ENCODE data around the gene THAP4.
"Not testable (repeated sequence)": the region's sequence is repeated elsewhere in the genome, so short reads cannot be mapped to it uniquely, and the experiment has no call there.

THAP4 gene

GRCh38 chr2:241574911-241575623 is 61.9 kb downstream of the THAP4 start:
- Mint-ChIP-seq H3K27ac (no peak overlapping the region), H3K36me3 (peaks cover 3% of the 10 kb centered on the region), H3K9me3 (ENCODE audit: low read depth) (no peaks in the 10 kb centered on the region), H3K4me1 (ENCODE audit: low read depth) (no peaks in the 10 kb centered on the region), H3K27me3 (no peaks in the 10 kb centered on the region), H3K4me3 (no peak overlapping the region)

- Mint-ChIP-seq H3K4me3 (no peak overlapping the region), H3K36me3 (peaks cover 3% of the 10 kb centered on the region), H3K27ac (no peak overlapping the region), H3K27me3 (no peaks in the 10 kb centered on the region), H3K9me3 (ENCODE audit: low read depth) (no peaks in the 10 kb centered on the region), H3K4me1 (ENCODE audit: low read depth) (no peaks in the 10 kb centered on the region)
Measured at GRCh38 chr2:241573741-241574140, 63.2 kb downstream of the THAP4 start.

DNA sequence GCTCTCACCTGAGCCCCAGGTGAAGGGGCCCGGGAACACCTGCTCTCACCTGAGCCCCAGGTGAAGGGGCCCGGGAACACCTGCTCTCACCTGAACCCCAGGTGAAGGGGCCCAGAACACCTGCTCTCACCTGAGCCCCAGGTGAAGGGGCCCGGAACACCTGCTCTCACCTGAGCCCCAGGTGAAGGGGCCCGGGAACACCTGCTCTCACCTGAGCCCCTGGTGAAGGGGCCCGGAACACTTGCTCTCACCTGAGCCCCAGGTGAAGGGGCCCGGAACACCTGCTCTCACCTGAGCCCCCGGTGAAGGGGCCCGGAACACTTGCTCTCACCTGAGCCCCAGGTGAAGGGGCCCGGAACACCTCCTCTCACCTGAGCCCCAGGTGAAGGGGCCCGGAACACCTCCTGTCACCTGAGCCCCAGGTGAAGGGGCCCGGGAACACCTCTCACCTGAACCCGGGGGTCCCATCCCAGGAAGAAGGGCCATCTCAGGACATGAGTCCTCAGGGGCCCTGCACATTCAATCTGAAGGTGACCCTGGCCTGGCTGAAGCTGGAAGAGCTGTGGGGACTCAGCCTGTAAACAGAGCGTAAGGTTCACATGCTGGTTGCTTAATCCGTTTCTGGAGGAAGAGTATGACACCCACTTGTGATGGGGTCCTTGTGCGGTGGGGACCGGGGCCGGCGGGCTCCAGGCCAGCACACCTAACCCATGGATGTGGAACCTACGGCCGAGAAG is 63.9 kb downstream of the THAP4 start:
- H3K4me3 Mint-ChIP-seq; H3K36me3 Mint-ChIP-seq; H3K4me1 Mint-ChIP-seq (ENCODE audit: low read depth); H3K9me3 Mint-ChIP-seq (ENCODE audit: low read depth); H3K27ac Mint-ChIP-seq; H3K27me3 Mint-ChIP-seq: not testable (repeated sequence)

GRCh38 chr2:241571821-241572620 is 64.9 kb downstream of the THAP4 start:
- H3K9me3 Mint-ChIP-seq (ENCODE audit: low read depth), result no peaks in the 10 kb centered on the region
- peaks cover 3% of the 10 kb centered on the region for H3K36me3 Mint-ChIP-seq
- no peak overlapping the region for H3K27ac Mint-ChIP-seq
- H3K27me3 Mint-ChIP-seq, result no peaks in the 10 kb centered on the region
- H3K4me3 Mint-ChIP-seq, result no peak overlapping the region
- H3K4me1 Mint-ChIP-seq (ENCODE audit: low read depth), result no peaks in the 10 kb centered on the region

GRCh38 chr2:241570961-241571581 is 65.9 kb downstream of the THAP4 start:
- no peaks in the 10 kb centered on the region for H3K27me3 Mint-ChIP-seq
- no peaks in the 10 kb centered on the region for H3K4me1 Mint-ChIP-seq (ENCODE audit: low read depth)
- no peaks in the 10 kb centered on the region for H3K9me3 Mint-ChIP-seq (ENCODE audit: low read depth)
- H3K27ac Mint-ChIP-seq, result no peak overlapping the region
- H3K4me3 Mint-ChIP-seq, result no peak overlapping the region
- H3K36me3 Mint-ChIP-seq, result peaks cover 3% of the 10 kb centered on the region

- Mint-ChIP-seq H3K27ac (no peak overlapping the region), H3K4me3 (no peak overlapping the region), H3K4me1 (ENCODE audit: low read depth) (no peaks in the 10 kb centered on the region), H3K27me3 (no peaks in the 10 kb centered on the region), H3K9me3 (ENCODE audit: low read depth) (no peaks in the 10 kb centered on the region), H3K36me3 (no peaks in the 10 kb centered on the region)
Measured at GRCh38 chr2:241569831-241570281, 67.1 kb downstream of the THAP4 start.

DNA sequence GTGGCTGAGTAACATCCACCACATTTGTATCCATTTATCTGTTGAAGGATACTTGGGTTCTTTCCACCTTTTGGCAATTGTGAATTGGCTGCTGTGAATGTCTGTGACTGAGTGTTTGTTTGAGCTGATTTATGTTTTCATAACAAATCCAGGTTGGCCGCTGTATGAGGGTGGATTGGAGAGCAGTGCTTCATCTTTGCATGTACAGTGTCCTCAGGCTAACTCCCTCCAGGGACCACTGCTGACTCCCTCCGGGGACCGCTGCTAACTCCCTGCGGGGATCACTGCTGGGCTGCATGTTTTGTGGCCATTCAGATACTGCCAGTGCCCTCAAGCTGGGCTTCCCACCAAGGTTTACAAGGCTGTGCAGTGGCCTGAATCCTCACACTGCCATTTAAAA is 68.2 kb downstream of the THAP4 start:
- H3K27me3 Mint-ChIP-seq, result no peaks in the 10 kb centered on the region

GRCh38 chr2:241567776-241568175 is 69.2 kb downstream of the THAP4 start:
- Mint-ChIP-seq H3K36me3 (no peaks in the 10 kb centered on the region), H3K4me3 (no peak overlapping the region), H3K4me1 (ENCODE audit: low read depth) (no peaks in the 10 kb centered on the region), H3K27ac (no peak overlapping the region), H3K9me3 (ENCODE audit: low read depth) (no peaks in the 10 kb centered on the region), H3K27me3 (no peaks in the 10 kb centered on the region)

More for the DNA sequence above, 68.2 kb downstream of the THAP4 start:
- Mint-ChIP-seq H3K27ac (no peak overlapping the region), H3K4me3 (no peak overlapping the region), H3K4me1 (ENCODE audit: low read depth) (no peaks in the 10 kb centered on the region), H3K9me3 (ENCODE audit: low read depth) (no peaks in the 10 kb centered on the region), H3K36me3 (no peaks in the 10 kb centered on the region)

DNA sequence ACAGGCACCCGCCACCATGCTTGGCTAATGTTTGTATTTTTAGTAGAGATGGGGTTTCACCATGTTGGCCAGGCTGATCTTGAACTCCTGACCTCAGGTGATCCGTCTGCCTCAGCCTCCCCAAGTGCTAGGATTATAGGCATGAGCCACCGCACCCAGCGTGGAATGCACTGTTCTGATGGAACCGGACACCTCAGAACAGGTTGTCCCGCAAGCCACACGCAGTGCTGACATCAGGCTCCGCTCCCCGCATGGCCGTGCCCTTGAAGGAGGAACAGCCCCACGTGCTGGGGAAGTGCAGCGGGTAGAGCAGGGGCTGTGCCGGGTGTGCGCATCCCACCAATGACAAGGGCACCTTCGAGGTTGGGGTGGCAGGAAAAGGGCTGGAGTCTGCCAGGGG is 69.7 kb downstream of the THAP4 start:
- H3K27me3 Mint-ChIP-seq; H3K4me1 Mint-ChIP-seq (ENCODE audit: low read depth); H3K9me3 Mint-ChIP-seq (ENCODE audit: low read depth); H3K36me3 Mint-ChIP-seq; H3K27ac Mint-ChIP-seq; H3K4me3 Mint-ChIP-seq: not testable (repeated sequence)

GRCh38 chr2:241566468-241566867 is 70.5 kb downstream of the THAP4 start:
- Mint-ChIP-seq H3K36me3 (no peaks in the 10 kb centered on the region), H3K4me1 (ENCODE audit: low read depth) (no peaks in the 10 kb centered on the region), H3K27ac (no peak overlapping the region), H3K9me3 (ENCODE audit: low read depth) (no peaks in the 10 kb centered on the region), H3K27me3 (no peaks in the 10 kb centered on the region), H3K4me3 (no peak overlapping the region)

- not testable (repeated sequence) for H3K36me3 Mint-ChIP-seq; H3K27me3 Mint-ChIP-seq; H3K4me1 Mint-ChIP-seq (ENCODE audit: low read depth); H3K27ac Mint-ChIP-seq; H3K4me3 Mint-ChIP-seq; H3K9me3 Mint-ChIP-seq (ENCODE audit: low read depth)
Measured at GRCh38 chr2:241566021-241566420, 70.9 kb downstream of the THAP4 start.

DNA sequence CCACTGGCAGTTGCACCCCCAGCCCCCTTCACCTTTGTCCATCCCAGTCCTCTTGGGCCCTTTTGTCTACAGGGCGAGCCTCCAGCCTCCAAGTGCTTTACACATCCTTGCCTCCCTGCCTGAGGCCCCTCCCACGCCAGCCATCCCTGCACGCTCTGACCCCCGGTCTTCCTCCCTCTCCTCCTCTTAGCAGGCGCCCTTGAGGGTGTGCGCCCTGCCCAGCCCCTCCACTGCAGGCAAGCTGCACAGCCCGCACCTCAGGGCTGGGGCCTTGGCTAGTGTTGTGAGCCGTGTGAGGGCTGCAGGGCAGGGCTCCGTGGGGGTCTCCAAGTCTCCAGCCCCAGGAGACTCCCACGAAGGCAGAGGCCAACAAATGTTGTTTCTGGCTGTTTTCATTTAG is 71.5 kb downstream of the THAP4 start:
- Mint-ChIP-seq H3K4me3 (no peak overlapping the region), H3K36me3 (no peaks in the 10 kb centered on the region), H3K9me3 (ENCODE audit: low read depth) (no peaks in the 10 kb centered on the region), H3K4me1 (ENCODE audit: low read depth) (no peaks in the 10 kb centered on the region), H3K27ac (no peak overlapping the region), H3K27me3 (no peaks in the 10 kb centered on the region)

- Mint-ChIP-seq H3K4me1 (ENCODE audit: low read depth) (peaks cover under 1% of the 10 kb centered on the region), H3K4me3 (no peak overlapping the region), H3K27me3 (no peaks in the 10 kb centered on the region), H3K9me3 (ENCODE audit: low read depth) (no peaks in the 10 kb centered on the region), H3K27ac (no peak overlapping the region), H3K36me3 (no peaks in the 10 kb centered on the region)
Measured at GRCh38 chr2:241564596-241565410, 72.2 kb downstream of the THAP4 start.

GRCh38 chr2:241563981-241564595 is 72.9 kb downstream of the THAP4 start:
- no peaks in the 10 kb centered on the region for H3K27me3 Mint-ChIP-seq
- peaks cover 2% of the 10 kb centered on the region for H3K4me1 Mint-ChIP-seq (ENCODE audit: low read depth)
- H3K4me3 Mint-ChIP-seq, result no peak overlapping the region
- no peak overlapping the region for H3K27ac Mint-ChIP-seq
- no peaks in the 10 kb centered on the region for H3K9me3 Mint-ChIP-seq (ENCODE audit: low read depth)
- no peaks in the 10 kb centered on the region for H3K36me3 Mint-ChIP-seq
